MCF 10A (cell line): ENCODE data around the gene GSTT2B. TPM values are rescaled to one million over a fixed set of nuclear protein-coding genes. Genes with fewer than 3 reads are reported as not detected.
A peak's percentile ranks its signal among the peaks of the same experiment; 100 is the strongest.
"Not testable (repeated sequence)": the region's sequence is repeated elsewhere in the genome, so short reads cannot be mapped to it uniquely, and the experiment has no call there.

Experiments used
- Bru-seq: library from RNA; stranded (reverse); fragments of 400-500 nt; gene quantifications from one replicate; lab custom pipeline; 2021; lab: Mats Ljungman, UMichigan
- BruChase-seq, 2 experiments: library from RNA; stranded (reverse); fragments of 400-500 nt; gene quantifications; one replicate each; lab custom pipeline; 2021; lab: Mats Ljungman, UMichigan
- BruUV-seq: library from RNA; stranded (reverse); fragments of 400-500 nt; replicated peaks from 2 replicates; lab custom pipeline; 2021; lab: Mats Ljungman, UMichigan
- CTCF ChIA-PET: fragments of 300-600 bp; sonication (Branson Sonifier 250); formaldehyde crosslinking; extraction: SDS; loops from one replicate; lab custom pipeline; 2021; ENCODE audit warnings: antibody characterized with exemption, inconsistent platforms; lab: Yijun Ruan, JAX
- POLR2A ChIA-PET: fragments of 300-600, 350-650 bp; sonication (Branson Sonifier 250); formaldehyde crosslinking; extraction: SDS; loops from one replicate; lab custom pipeline; 2020; ENCODE audit warnings: antibody characterized with exemption, inconsistent platforms; lab: Yijun Ruan, JAX
- DNase-seq: peaks from one replicate; pipeline ENCODE4 v3.0.0-alpha.2; 2018; ENCODE audit not compliant: unreplicated experiment
- H3K27ac Mint-ChIP-seq: one replicate; pipeline ENCODE4 v1.8.0; 2022; ENCODE audit warnings: mild to moderate bottlenecking, low read depth, mixed read lengths; ENCODE audit not compliant: unreplicated experiment
- H3K27me3 Mint-ChIP-seq: one replicate; pipeline ENCODE4 v1.8.0; 2022; ENCODE audit warnings: mixed read lengths; ENCODE audit not compliant: insufficient read depth, unreplicated experiment
- H3K36me3 Mint-ChIP-seq: one replicate; pipeline ENCODE4 v1.8.0; 2022; ENCODE audit warnings: mild to moderate bottlenecking, moderate library complexity, mixed read lengths; ENCODE audit not compliant: insufficient read depth, unreplicated experiment
- H3K4me1 Mint-ChIP-seq: one replicate; pipeline ENCODE4 v1.8.0; 2022; ENCODE audit warnings: mixed read lengths; ENCODE audit not compliant: insufficient read depth, unreplicated experiment
- H3K4me3 Mint-ChIP-seq: one replicate; pipeline ENCODE4 v1.8.0; 2022; ENCODE audit warnings: mild to moderate bottlenecking, moderate library complexity, mixed read lengths; ENCODE audit not compliant: unreplicated experiment
- H3K9me3 Mint-ChIP-seq: one replicate; pipeline ENCODE4 v1.8.0; 2022; ENCODE audit warnings: mixed read lengths; ENCODE audit not compliant: unreplicated experiment
- intact Hi-C: fragments of 100-400 bp; cut with micrococcal nuclease; formaldehyde crosslinking; loops from 2 replicates; pipeline ENCODE4 v1.14.1; 2022
- long read RNA-seq: library from polyadenylated mRNA; stranded (forward); transcript quantifications from one replicate; pipeline ENCODE4 v2.0.0, GENCODE V29; 2022
- total RNA-seq: library from RNA; stranded (reverse); gene quantifications from 2 replicates; pipeline ENCODE4 v1.2.3, GENCODE V29; 2022
- TF ChIP-seq, protein P1 (sequence below): fragments of 200-600 bp; IDR thresholded peaks from one replicate; pipeline ENCODE4 v1.8.0; 2022; ENCODE audit warnings: antibody characterized with exemption, mild to moderate bottlenecking; ENCODE audit not compliant: unreplicated experiment

Gene GSTT2B, protein sequence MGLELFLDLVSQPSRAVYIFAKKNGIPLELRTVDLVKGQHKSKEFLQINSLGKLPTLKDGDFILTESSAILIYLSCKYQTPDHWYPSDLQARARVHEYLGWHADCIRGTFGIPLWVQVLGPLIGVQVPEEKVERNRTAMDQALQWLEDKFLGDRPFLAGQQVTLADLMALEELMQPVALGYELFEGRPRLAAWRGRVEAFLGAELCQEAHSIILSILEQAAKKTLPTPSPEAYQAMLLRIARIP
- 15.6 and 22.7 TPM in 2 replicates for total RNA-seq
- percentile 46 among the genes with signal in this experiment for Bru-seq, nascent RNA
- BruChase-seq, experiment 1, labeled RNA remaining after a 6-hour chase, result percentile 52 among the genes with signal in this experiment
- percentile 47 among the genes with signal in this experiment for BruChase-seq, experiment 2, labeled RNA remaining after a 2-hour chase
- long read RNA-seq, transcript GSTT2B-201 (5 exons, 1,099 nt), result major isoform, 17 of 32 reads
- long read RNA-seq, partial matches to known transcripts, result 6 of 32 reads
- long read RNA-seq, other reads (novel, unspliced or antisense), result 7 of 32 reads

DNA sequence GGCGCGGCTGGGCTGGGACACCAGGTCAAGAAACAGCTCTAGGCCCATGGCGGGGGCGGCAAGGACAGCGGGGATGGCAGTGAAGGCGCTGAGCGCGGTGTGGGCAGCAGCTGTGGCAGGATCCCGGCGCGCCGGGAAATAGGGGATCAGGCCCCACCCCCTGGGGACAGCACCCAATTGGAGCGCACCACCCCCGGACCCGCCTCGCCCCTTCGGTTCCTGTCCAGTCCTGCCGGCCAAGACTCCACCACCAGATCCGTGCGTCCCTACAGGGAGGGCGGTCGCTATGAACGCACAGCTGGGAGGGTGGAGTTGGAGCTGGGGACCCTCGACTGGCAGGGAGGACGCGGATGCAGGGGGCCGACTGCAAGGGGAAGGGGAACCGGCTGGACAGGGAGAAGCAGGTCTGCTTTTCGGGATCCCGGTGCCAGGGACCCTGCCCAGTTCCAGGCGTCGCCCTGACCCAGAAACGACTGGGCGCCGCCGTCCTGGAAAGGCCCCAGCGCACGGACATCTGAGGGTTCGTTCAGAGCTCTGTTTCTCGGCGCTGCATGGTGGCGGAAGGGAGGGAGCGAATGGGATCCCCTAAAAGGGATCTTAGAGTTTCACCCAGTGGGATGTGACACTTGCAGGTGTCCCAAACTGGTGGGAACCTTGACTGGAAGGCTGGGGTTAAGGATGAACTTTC lies at the start of gene GSTT2B:
Gene GSTT2B (minus strand): TSS at position 112 of the 688 bp plus-strand sequence. CDS start 64 bp downstream, at position 48.
- BruUV-seq, DNase-seq, H3K9me3 Mint-ChIP-seq, H3K27ac Mint-ChIP-seq, POLR2A ChIA-PET, CTCF ChIA-PET, H3K4me1 Mint-ChIP-seq, H3K36me3 Mint-ChIP-seq, H3K27me3 Mint-ChIP-seq, intact Hi-C loops: not testable (repeated sequence)
- H3K4me3 Mint-ChIP-seq, result peak within 1 kb of the TSS; percentile 54

DNA sequence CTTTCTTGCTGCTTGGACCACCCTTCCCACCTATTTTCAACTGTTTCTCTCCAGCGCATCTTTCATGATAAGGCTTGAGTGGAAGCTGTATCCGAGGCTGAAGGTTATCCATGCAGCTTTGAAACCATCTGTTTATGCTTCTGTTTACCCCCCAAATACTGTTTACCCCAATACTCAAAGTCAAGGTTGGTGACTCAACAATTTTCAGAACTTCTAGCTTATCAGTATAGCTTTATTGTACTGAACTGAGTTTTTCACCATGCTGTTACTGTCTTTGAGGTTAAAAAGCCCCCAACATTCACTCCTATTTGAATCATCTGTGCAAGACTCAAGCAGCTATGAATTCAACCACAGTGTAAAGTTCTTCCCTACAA lies 49.0 kb upstream of the GSTT2B start:
- ChIA-PET POLR2A (interaction anchor here (0.6 to 2.1 kb wide), 5 partner anchors 14 to 357 kb away, joined by 4 to 9 read pairs (median 7); partner anchors contain the start of gene MIF), CTCF (interaction anchor here (0.7 kb wide), 1 partner anchor 47 kb away, joined by 3 read pairs; no protein-coding TSS in a partner anchor)
- TF ChIP-seq, protein P1, sequence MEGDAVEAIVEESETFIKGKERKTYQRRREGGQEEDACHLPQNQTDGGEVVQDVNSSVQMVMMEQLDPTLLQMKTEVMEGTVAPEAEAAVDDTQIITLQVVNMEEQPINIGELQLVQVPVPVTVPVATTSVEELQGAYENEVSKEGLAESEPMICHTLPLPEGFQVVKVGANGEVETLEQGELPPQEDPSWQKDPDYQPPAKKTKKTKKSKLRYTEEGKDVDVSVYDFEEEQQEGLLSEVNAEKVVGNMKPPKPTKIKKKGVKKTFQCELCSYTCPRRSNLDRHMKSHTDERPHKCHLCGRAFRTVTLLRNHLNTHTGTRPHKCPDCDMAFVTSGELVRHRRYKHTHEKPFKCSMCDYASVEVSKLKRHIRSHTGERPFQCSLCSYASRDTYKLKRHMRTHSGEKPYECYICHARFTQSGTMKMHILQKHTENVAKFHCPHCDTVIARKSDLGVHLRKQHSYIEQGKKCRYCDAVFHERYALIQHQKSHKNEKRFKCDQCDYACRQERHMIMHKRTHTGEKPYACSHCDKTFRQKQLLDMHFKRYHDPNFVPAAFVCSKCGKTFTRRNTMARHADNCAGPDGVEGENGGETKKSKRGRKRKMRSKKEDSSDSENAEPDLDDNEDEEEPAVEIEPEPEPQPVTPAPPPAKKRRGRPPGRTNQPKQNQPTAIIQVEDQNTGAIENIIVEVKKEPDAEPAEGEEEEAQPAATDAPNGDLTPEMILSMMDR, result no peak
- intact Hi-C loops, result no loop called here
- Mint-ChIP-seq H3K9me3 (no peaks in the 10 kb centered on the region), H3K27me3 (no peaks in the 10 kb centered on the region), H3K4me1 (peaks cover 8% of the 10 kb centered on the region), H3K27ac (no peak overlapping the region), H3K36me3 (peaks cover 15% of the 10 kb centered on the region), H3K4me3 (no peak overlapping the region)
- no TSS peak for BruUV-seq
- no peak for DNase-seq

DNA sequence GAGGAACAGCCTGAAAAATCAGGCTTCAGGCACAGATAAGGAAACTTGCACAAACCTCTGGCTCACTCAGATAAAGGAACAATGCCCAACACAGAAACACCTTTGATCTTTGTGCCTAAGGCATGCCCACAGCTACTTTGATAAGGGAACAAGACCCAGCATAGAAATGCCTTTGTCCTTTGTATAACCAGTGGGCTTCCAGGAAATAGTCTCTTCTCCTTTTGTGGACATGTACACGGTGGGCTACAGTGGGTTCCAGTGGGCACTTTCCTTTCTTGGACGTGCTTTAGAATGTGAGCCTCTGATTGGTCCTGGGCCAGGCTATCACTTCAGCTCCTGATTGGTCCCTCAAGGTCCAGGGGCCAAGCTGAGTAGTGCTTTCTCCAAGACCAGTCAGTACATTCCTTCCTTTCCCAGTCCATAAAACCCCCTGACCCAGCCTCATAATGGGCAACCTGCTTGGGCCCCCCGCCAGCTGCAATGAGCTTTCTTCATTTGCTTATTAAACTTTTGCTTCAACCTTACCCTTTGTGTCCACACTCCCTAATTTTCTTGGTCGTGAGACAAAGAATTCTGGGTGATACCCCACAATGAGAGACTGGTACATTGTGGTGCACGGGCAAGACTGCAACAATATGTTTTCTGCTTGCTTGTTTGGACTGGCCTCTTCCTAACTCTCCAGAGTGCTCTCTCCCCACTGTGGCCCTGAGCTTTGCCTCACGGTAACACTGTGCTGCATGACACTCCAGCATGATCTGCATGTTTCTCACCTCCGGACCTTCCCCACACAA lies 48.4 kb upstream of the GSTT2B start:
- BruUV-seq, result no TSS peak
- no peak for DNase-seq
- CTCF ChIA-PET, result no interaction called here
- intact Hi-C loops, result no loop called here
- H3K27ac Mint-ChIP-seq, result no peak overlapping the region
- POLR2A ChIA-PET, result interaction anchor here (0.6 to 2.1 kb wide), 3 partner anchors 13 to 358 kb away, joined by 4 to 9 read pairs (median 7); no protein-coding TSS in a partner anchor
- no peaks in the 10 kb centered on the region for H3K9me3 Mint-ChIP-seq
- H3K27me3 Mint-ChIP-seq, result no peaks in the 10 kb centered on the region
- TF ChIP-seq, protein P1, result no peak
- peaks cover 8% of the 10 kb centered on the region for H3K4me1 Mint-ChIP-seq
- H3K36me3 Mint-ChIP-seq, result peaks cover 9% of the 10 kb centered on the region
- no peak overlapping the region for H3K4me3 Mint-ChIP-seq

DNA sequence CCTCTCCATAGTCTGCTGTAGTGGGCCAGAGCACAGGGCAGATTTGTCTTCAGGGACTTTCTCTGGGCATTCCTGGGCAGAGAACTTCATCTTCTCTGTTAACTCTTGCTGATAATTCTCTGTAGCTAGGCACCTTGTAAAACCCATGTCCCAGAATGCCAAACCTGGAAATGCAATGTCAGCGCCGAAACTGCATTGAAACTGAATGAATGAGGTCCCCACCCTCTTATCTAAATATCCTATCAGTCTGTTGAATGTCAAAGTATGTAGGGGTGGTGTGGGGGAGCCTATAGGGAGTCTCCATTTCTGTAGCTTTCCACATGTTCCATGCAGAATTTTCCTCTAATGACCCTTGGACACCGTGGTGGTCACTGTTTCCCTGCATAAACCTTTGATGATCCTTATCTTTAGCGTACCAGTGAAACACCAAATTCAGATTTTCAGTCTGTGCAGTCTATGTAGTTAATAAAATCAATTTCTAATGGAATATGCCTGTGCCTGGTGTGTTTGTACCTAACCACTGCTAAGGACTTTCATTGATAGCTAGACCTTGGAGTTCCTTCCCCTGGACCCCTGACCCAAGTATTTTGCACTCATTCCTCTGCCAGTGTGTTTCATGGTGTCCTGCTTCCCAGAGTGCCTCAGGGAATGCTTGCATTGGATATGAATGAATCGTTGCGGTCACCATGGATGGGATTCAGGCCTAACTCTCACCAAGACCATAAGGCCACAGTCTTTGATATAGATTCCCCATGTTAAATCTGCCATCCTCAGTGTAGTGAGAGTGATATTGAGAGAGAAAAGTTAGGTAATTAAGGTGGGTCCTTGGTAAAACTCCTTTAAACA lies 47.6 kb upstream of the GSTT2B start:
- intact Hi-C loops, result no loop called here
- no TSS peak for BruUV-seq
- peaks cover 4% of the 10 kb centered on the region for H3K4me1 Mint-ChIP-seq
- H3K27me3 Mint-ChIP-seq, result no peaks in the 10 kb centered on the region
- CTCF ChIA-PET, result no interaction called here
- H3K36me3 Mint-ChIP-seq, result peaks cover 6% of the 10 kb centered on the region
- TF ChIP-seq, protein P1, result no peak
- H3K27ac Mint-ChIP-seq, result no peak overlapping the region
- POLR2A ChIA-PET, result no interaction called here
- DNase-seq, result no peak
- H3K9me3 Mint-ChIP-seq, result no peaks in the 10 kb centered on the region
- no peak overlapping the region for H3K4me3 Mint-ChIP-seq
